M059J (cell line): ENCODE measurements around the gene CDH20. TPM values are rescaled to one million over a fixed set of nuclear protein-coding genes. Genes with fewer than 3 reads are reported as not detected.

ENCODE experiments used
- DNase-seq: peaks from one replicate; pipeline ENCODE4 v3.0.0-alpha.2; 2012; ENCODE audit warnings: low read depth
- total RNA-seq: library from RNA; depleted of rRNA; stranded (reverse); fragments of >200 nt; shearing (Covaris generic); gene quantifications from 2 replicates; pipeline ENCODE4 v1.2.3, GENCODE V29; 2014

CDH20 gene
- total RNA-seq, 1 experiment from 2014 or later = not detected

- DNase-seq = no peak
Observed at GRCh38 chr18:61426492-61427053, 93.3 kb downstream of the CDH20 start.

- DNase-seq = no peak
Observed at GRCh38 chr18:61428266-61428665, 95.0 kb downstream of the CDH20 start.

GRCh38 chr18:61432590-61432989 lies 99.4 kb downstream of the CDH20 start:
- no peak for DNase-seq

- DNase-seq = peak; percentile 2
Observed at GRCh38 chr18:61435064-61435652, 101.9 kb downstream of the CDH20 start.

GRCh38 chr18:61443081-61443725 lies 110.0 kb downstream of the CDH20 start:
- DNase-seq = no peak

- no peak for DNase-seq
Observed at GRCh38 chr18:61448316-61448715, 115.1 kb downstream of the CDH20 start.

GRCh38 chr18:61459896-61460648 lies 126.8 kb downstream of the CDH20 start:
- no peak for DNase-seq

GRCh38 chr18:61464551-61465142 lies 131.4 kb downstream of the CDH20 start:
- no peak for DNase-seq

- no peak for DNase-seq
Observed at GRCh38 chr18:61466736-61467135, 133.5 kb downstream of the CDH20 start.

- no peak for DNase-seq
Observed at GRCh38 chr18:61470031-61470674, 136.9 kb downstream of the CDH20 start.

GRCh38 chr18:61471541-61471940 lies 138.3 kb downstream of the CDH20 start:
- no peak for DNase-seq

- no peak for DNase-seq
Observed at GRCh38 chr18:61471942-61472341, 138.7 kb downstream of the CDH20 start.

GRCh38 chr18:61474341-61474740 lies 141.1 kb downstream of the CDH20 start:
- DNase-seq = no peak

GRCh38 chr18:61474918-61475317 lies 141.7 kb downstream of the CDH20 start:
- no peak for DNase-seq

GRCh38 chr18:61475931-61476330 lies 142.7 kb downstream of the CDH20 start:
- peak; percentile 12 for DNase-seq

- no peak for DNase-seq
Observed at GRCh38 chr18:61489334-61489733, 156.1 kb downstream of the CDH20 start.

GRCh38 chr18:61496374-61496773 lies 163.1 kb downstream of the CDH20 start:
- DNase-seq = no peak

GRCh38 chr18:61497422-61497821 lies 164.2 kb downstream of the CDH20 start:
- no peak for DNase-seq

GRCh38 chr18:61502472-61502871 lies 169.2 kb downstream of the CDH20 start:
- peak; percentile 53 for DNase-seq

- DNase-seq = peak; percentile 2
Observed at GRCh38 chr18:61503688-61504087, 170.5 kb downstream of the CDH20 start.

GRCh38 chr18:61528961-61529360 lies 195.7 kb downstream of the CDH20 start:
- peak; percentile 51 for DNase-seq

GRCh38 chr18:61530681-61531080 lies 197.5 kb downstream of the CDH20 start:
- DNase-seq = no peak
